SK-N-SH (cell line): ENCODE data around the gene LSP1. TPM values are rescaled to one million over a fixed set of nuclear protein-coding genes. Genes with fewer than 3 reads are reported as not detected.
A peak's percentile ranks its signal among the peaks of the same experiment; 100 is the strongest.

Experiments
- CTCF ChIA-PET: fragments of 300-600, 350-600 bp; formaldehyde crosslinking; extraction: SDS; loops from one replicate; lab custom pipeline; 2021; lab: Yijun Ruan, JAX
- POLR2A ChIA-PET: fragments of 350-600 bp; sonication (Branson Sonifier 250); formaldehyde crosslinking; extraction: SDS; loops from one replicate; lab custom pipeline; 2020; ENCODE audit warnings: antibody characterized with exemption, inconsistent platforms; lab: Yijun Ruan, JAX
- DNase-seq: peaks from one replicate; pipeline ENCODE4 v3.0.0; 2012
- H2AFZ ChIP-seq: fragments of 200-600 bp; sonication (generic); 2 replicates; pipeline ENCODE4 v1.8.1; 2016; ENCODE audit warnings: antibody characterized with exemption, mild to moderate bottlenecking, low read depth
- H3F3A ChIP-seq: fragments of 200-600 bp; sonication (generic); replicated peaks from 2 replicates; pipeline ENCODE3; 2016; ENCODE audit warnings: antibody characterized with exemption, mild to moderate bottlenecking; ENCODE audit not compliant: insufficient read depth
- H3K27ac ChIP-seq, 2 experiments: fragments of 200-500 bp in 1 of 2; fragments of 200-600 bp in 1 of 2; sonication (Bioruptor generic) in 1 of 2; sonication (generic), shearing (Covaris generic) in 1 of 2; 2 replicates each; pipeline versions ENCODE4 v1.5.1 to v1.6.1; 2014 to 2016; ENCODE audit warnings: low read depth in 2 of 2, inconsistent platforms in 1 of 2, low read length in 1 of 2, mild to moderate bottlenecking in 1 of 2, mixed read lengths in 1 of 2
- H3K27me3 ChIP-seq: fragments of 200-600 bp; sonication (generic), shearing (Covaris generic); 2 replicates; pipeline ENCODE4 v1.6.1; 2016; ENCODE audit warnings: mixed run types; ENCODE audit not compliant: insufficient read depth
- H3K36me3 ChIP-seq, 2 experiments: fragments of 200-500 bp in 1 of 2; fragments of 200-600 bp in 1 of 2; sonication (Bioruptor generic) in 1 of 2; sonication (generic) in 1 of 2; replicated peaks in 1 of 2; 2 replicates each; pipeline versions ENCODE3 to v1.5.1; 2014 to 2016; ENCODE audit warnings: low read length in 1 of 2, mild to moderate bottlenecking in 1 of 2; ENCODE audit not compliant: insufficient read depth in 2 of 2, control insufficient read depth in 1 of 2
- H3K4me1 ChIP-seq, 2 experiments: fragments of 200-500 bp in 1 of 2; fragments of 200-600 bp in 1 of 2; sonication (Bioruptor generic) in 1 of 2; sonication (generic), shearing (Covaris generic) in 1 of 2; 2 replicates each; pipeline versions ENCODE4 v1.5.1 to v1.6.1; 2014 to 2016; ENCODE audit warnings: low read depth in 1 of 2, low read length in 1 of 2, mixed run types in 1 of 2; ENCODE audit not compliant: insufficient read depth in 2 of 2, control insufficient read depth in 1 of 2
- H3K4me2 ChIP-seq: fragments of 200-600 bp; sonication (generic), shearing (Covaris generic); 2 replicates; pipeline ENCODE4 v1.6.1; 2017; ENCODE audit warnings: mixed run types
- H3K4me3 ChIP-seq, 2 experiments: fragments of 200-500 bp in 1 of 2; fragments of 200-600 bp in 1 of 2; sonication (Bioruptor generic) in 1 of 2; sonication (generic), shearing (Covaris generic) in 1 of 2; 2 replicates each; pipeline versions ENCODE4 v1.5.1 to v1.8.1; 2014 to 2016; ENCODE audit warnings: low read depth in 2 of 2, inconsistent platforms in 1 of 2, low read length in 1 of 2, mild to moderate bottlenecking in 1 of 2, mixed read lengths in 1 of 2, moderate library complexity in 1 of 2
- H3K79me2 ChIP-seq: fragments of 200-600 bp; sonication (generic); 2 replicates; pipeline ENCODE4 v1.8.1; 2017; ENCODE audit warnings: mild to moderate bottlenecking; ENCODE audit not compliant: insufficient read depth
- H3K9ac ChIP-seq: fragments of 200-600 bp; sonication (generic); 2 replicates; pipeline ENCODE4 v1.6.1; 2017; ENCODE audit warnings: mixed run types
- H3K9me2 ChIP-seq: fragments of 200-600 bp; sonication (generic); 2 replicates; pipeline ENCODE4 v1.6.1; 2017; ENCODE audit warnings: mixed run types
- H3K9me3 ChIP-seq: fragments of 200-600 bp; sonication (generic); 2 replicates; pipeline ENCODE4 v1.6.1; 2017; ENCODE audit warnings: mixed run types, mild to moderate bottlenecking, moderate library complexity
- H4K20me1 ChIP-seq: fragments of 200-600 bp; sonication (generic); 2 replicates; pipeline ENCODE4 v1.6.1; 2017; ENCODE audit warnings: mild to moderate bottlenecking, mixed run types; ENCODE audit not compliant: insufficient read depth
- CTCF ChIP-seq: fragments of 200-600 bp; sonication (generic); IDR thresholded peaks from 2 replicates; pipeline ENCODE4 v1.6.1; 2017; ENCODE audit warnings: antibody characterized with exemption, mild to moderate bottlenecking, moderate library complexity
- ELF1 ChIP-seq: IDR thresholded peaks from 2 replicates; pipeline ENCODE4 v1.4.0; 2012
- EP300 ChIP-seq, 2 experiments: IDR thresholded peaks; 2 replicates each; pipeline versions ENCODE4 v1.4.0 to v1.6.1; 2012; ENCODE audit warnings: borderline replicate concordance in 1 of 2, low read depth in 1 of 2, low read length in 1 of 2
- EZH2phosphoT487 ChIP-seq: fragments of 200-600 bp; sonication (generic); IDR thresholded peaks from 2 replicates; pipeline ENCODE4 v1.6.1; 2017; ENCODE audit warnings: low read depth, mixed run types, mild to moderate bottlenecking, antibody characterized with exemption, moderate library complexity, borderline replicate concordance
- FOXJ3 ChIP-seq: sonication (generic); formaldehyde crosslinking; IDR thresholded peaks from 2 replicates; pipeline ENCODE4 v1.5.1; 2020; ENCODE audit warnings: mild to moderate bottlenecking, missing genetic modification reagents
- GABPA ChIP-seq: IDR thresholded peaks from 2 replicates; pipeline ENCODE4 v1.4.0; 2012; ENCODE audit warnings: low read depth, mild to moderate bottlenecking
- JUND ChIP-seq: IDR thresholded peaks from 2 replicates; pipeline ENCODE4 v1.4.0; 2012
- MAX ChIP-seq: IDR thresholded peaks from 2 replicates; pipeline ENCODE4 v1.4.0; 2012; ENCODE audit warnings: low read depth
- MEF2A ChIP-seq: IDR thresholded peaks from 2 replicates; pipeline ENCODE4 v1.4.0; 2012; ENCODE audit warnings: low read depth, borderline replicate concordance
- NRF1 ChIP-seq: IDR thresholded peaks from 2 replicates; pipeline ENCODE4 v1.6.1; 2012; ENCODE audit warnings: low read depth, mild to moderate bottlenecking, low read length
- RAD21 ChIP-seq: IDR thresholded peaks from 2 replicates; pipeline ENCODE4 v1.6.1; 2012; ENCODE audit warnings: mild to moderate bottlenecking, low read length
- RCOR1 ChIP-seq: fragments of 150-350 bp; IDR thresholded peaks from 2 replicates; pipeline ENCODE4 v1.6.1; 2017; ENCODE audit warnings: antibody characterized with exemption, low read length
- RFX5 ChIP-seq: IDR thresholded peaks from 2 replicates; pipeline ENCODE4 v1.6.1; 2012; ENCODE audit warnings: mild to moderate bottlenecking, improper control_type of control experiment, low read length
- RXRA ChIP-seq: IDR thresholded peaks from 2 replicates; pipeline ENCODE4 v1.4.0; 2012; ENCODE audit warnings: low read depth, mild to moderate bottlenecking, borderline replicate concordance
- SIN3A ChIP-seq: IDR thresholded peaks from 2 replicates; pipeline ENCODE4 v1.6.1; 2012; ENCODE audit warnings: low read depth, mild to moderate bottlenecking, low read length, moderate library complexity, borderline replicate concordance
- TCF12 ChIP-seq: IDR thresholded peaks from 2 replicates; pipeline ENCODE4 v1.4.0; 2012
- YY1 ChIP-seq: IDR thresholded peaks from 2 replicates; pipeline ENCODE4 v1.4.0; 2012; ENCODE audit warnings: low read depth, mild to moderate bottlenecking
- WGBS: methylation state at CpG from one replicate; pipeline ENCODE4 v1.1.6; 2017; ENCODE audit warnings: low lambda C conversion rate; 5-methylcytosine and 5-hydroxymethylcytosine counted together
- polyA plus RNA-seq, 3 experiments: library from polyadenylated mRNA; depleted of rRNA; stranded (reverse); fragments of >200 nt; gene quantifications; 2 replicates each; pipeline ENCODE4 v1.2.3, GENCODE V29; 2012
- TF ChIP-seq, protein P1 (sequence below): fragments of 150-350 bp; IDR thresholded peaks from 2 replicates; pipeline ENCODE4 v1.6.1; 2017; ENCODE audit warnings: antibody characterized with exemption, low read length, low read depth, borderline replicate concordance
- TF ChIP-seq, protein P2 (sequence below): fragments of 150-350 bp; IDR thresholded peaks from 2 replicates; pipeline ENCODE4 v1.6.1; 2016; ENCODE audit warnings: mild to moderate bottlenecking, low read depth, low read length

The LSP1 gene
- polyA plus RNA-seq, 1 of the 3 experiments (the other 2 are of a cell fraction) = 0.38 TPM

DNA sequence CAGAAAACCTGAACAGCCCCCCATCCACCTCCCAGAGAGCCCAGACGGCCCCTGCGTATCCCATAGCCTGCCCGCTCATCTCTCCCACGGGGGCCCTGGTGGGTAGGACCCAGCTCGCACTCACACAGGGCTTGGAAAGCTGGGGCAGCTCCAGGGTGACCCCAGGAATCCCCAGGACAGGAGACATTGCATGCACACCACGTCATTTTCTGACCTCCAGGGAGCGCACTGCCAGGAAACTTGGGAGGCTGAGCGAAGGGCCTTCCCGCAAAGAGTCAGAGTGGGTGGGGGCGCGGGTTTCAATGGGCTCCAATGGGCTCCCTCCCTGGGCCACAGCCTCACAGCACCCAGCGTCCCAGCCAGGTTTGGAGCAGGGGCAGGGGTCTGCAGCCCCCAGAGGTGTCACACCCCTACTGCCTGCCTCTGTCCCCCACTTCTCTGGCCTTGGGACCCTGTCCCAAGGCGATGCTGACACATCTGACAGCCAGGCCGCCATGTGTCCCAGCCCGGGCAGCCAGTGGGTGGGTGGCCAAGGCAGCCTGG is 26.3 kb upstream of the LSP1 start:
- 77% methylated on average over 7 of the region's 15 CpGs for WGBS
- Histone ChIP-seq H3K4me1 (peaks cover 13 to 49% of the 10 kb centered on the region in 2 experiments; a peak in 3 of 4 replicates), H3K27me3 (no peaks in the 10 kb centered on the region)

GRCh38 chr11:1827095-1827813 is 25.6 kb upstream of the LSP1 start:
- Histone ChIP-seq H2AFZ (no peak overlapping the region), H3K9me2 (no peaks in the 10 kb centered on the region), H3F3A (peaks cover 3% of the 10 kb centered on the region), H3K79me2 (no peaks in the 10 kb centered on the region), H3K9ac (no peak overlapping the region), H3K4me3 (peak overlapping the region in 1 of 2 experiments; percentile 41; a peak in 1 of 4 replicates), H3K9me3 (no peaks in the 10 kb centered on the region), H3K36me3 (no peaks in the 10 kb centered on the region), H3K4me1 (peaks cover 13 to 55% of the 10 kb centered on the region in 2 experiments; a peak in 3 of 4 replicates), H3K27ac (peak overlapping the region in 1 of 2 experiments; percentile 87; a peak in 2 of 4 replicates), H3K4me2 (peak overlapping the region; percentile 70), H3K27me3 (no peaks in the 10 kb centered on the region), H4K20me1 (no peaks in the 10 kb centered on the region)
- 58% methylated on average over 14 of the region's 27 CpGs for WGBS
- POLR2A ChIA-PET = interaction anchor here (1.2 to 1.6 kb wide), 2 partner anchors 82 to 128 kb away, joined by 3 to 5 read pairs; no protein-coding TSS in a partner anchor
- CTCF ChIA-PET = interaction anchor here (0.9 to 20.8 kb wide), 9 partner anchors 11 to 323 kb away, joined by 3 to 585 read pairs (median 5); partner anchors contain the start of genes CTSD, IGF2 and TNNI2
- peak; percentile 89 for DNase-seq
- TF ChIP-seq JUND = no peak
- TF ChIP-seq, protein P1, sequence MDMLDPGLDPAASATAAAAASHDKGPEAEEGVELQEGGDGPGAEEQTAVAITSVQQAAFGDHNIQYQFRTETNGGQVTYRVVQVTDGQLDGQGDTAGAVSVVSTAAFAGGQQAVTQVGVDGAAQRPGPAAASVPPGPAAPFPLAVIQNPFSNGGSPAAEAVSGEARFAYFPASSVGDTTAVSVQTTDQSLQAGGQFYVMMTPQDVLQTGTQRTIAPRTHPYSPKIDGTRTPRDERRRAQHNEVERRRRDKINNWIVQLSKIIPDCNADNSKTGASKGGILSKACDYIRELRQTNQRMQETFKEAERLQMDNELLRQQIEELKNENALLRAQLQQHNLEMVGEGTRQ = no peak
- TF ChIP-seq FOXJ3 (CRISPR knock-in tag) = no peak
- TF ChIP-seq RXRA = no peak
- no peak for TF ChIP-seq SIN3A
- TF ChIP-seq RAD21 = no peak; the same call in 1 of the 2 replicates
- no peak for TF ChIP-seq MAX
- TF ChIP-seq ELF1 = no peak
- peak; percentile 61 for TF ChIP-seq RCOR1
- TF ChIP-seq EZH2phosphoT487 = no peak
- peak; percentile 45; the same call in 1 of the 2 replicates for TF ChIP-seq NRF1
- no peak for TF ChIP-seq RFX5
- no peak for TF ChIP-seq YY1
- TF ChIP-seq GABPA = no peak
- TF ChIP-seq MEF2A = no peak

More for the DNA sequence above, 26.3 kb upstream of the LSP1 start:
- Histone ChIP-seq H3K36me3 (no peaks in the 10 kb centered on the region), H3K9ac (no peak overlapping the region), H3K4me3 (peak overlapping the region in 1 of 2 experiments; percentile 41; a peak in 1 of 4 replicates), H3K9me2 (no peaks in the 10 kb centered on the region), H3K27ac (peak overlapping the region in 1 of 2 experiments; percentile 87; a peak in 2 of 4 replicates), H3K79me2 (no peaks in the 10 kb centered on the region)
- POLR2A ChIA-PET = interaction anchor here (1.2 to 1.6 kb wide), 2 partner anchors 81 to 129 kb away, joined by 3 to 5 read pairs; no protein-coding TSS in a partner anchor
- CTCF ChIA-PET = interaction anchor here (0.9 to 20.8 kb wide), 9 partner anchors 9 to 323 kb away, joined by 3 to 585 read pairs (median 5); partner anchors contain the start of genes CTSD and IGF2
- DNase-seq = peak; percentile 71
- TF ChIP-seq TCF12 (no peak), EP300 (IDR thresholded peaks at IDR 0.05; ENCODE audit: borderline replicate concordance in 1 of 2, low read depth in 1 of 2, low read length in 1 of 2) (no peak), FOXJ3 (CRISPR knock-in tag) (no peak), JUND (no peak), CTCF (peak; percentile 38)
- TF ChIP-seq, protein P2, sequence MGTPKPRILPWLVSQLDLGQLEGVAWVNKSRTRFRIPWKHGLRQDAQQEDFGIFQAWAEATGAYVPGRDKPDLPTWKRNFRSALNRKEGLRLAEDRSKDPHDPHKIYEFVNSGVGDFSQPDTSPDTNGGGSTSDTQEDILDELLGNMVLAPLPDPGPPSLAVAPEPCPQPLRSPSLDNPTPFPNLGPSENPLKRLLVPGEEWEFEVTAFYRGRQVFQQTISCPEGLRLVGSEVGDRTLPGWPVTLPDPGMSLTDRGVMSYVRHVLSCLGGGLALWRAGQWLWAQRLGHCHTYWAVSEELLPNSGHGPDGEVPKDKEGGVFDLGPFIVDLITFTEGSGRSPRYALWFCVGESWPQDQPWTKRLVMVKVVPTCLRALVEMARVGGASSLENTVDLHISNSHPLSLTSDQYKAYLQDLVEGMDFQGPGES = no peak
- TF ChIP-seq, all 33 proteins: peak for 1
- H2AFZ ChIP-seq = no peak overlapping the region
- no peaks in the 10 kb centered on the region for H4K20me1 ChIP-seq
- no peaks in the 10 kb centered on the region for H3K9me3 ChIP-seq
- H3K4me2 ChIP-seq = peak overlapping the region; percentile 70
- peaks cover 3% of the 10 kb centered on the region for H3F3A ChIP-seq
